SK-N-SH treated with all-trans-retinoic acid at 6 μM for 48 hours (cell line): ENCODE data around the gene KIZ.

Experiments
- CREB5 ChIP-seq: fragments of 250-450 bp; sonication (Bioruptor Pico); IDR thresholded peaks from 2 replicates; pipeline ENCODE4 v1.5.1; 2020; ENCODE audit warnings: low read depth, mild to moderate bottlenecking, moderate library complexity
- ESRRG ChIP-seq: fragments of 250-450 bp; sonication (Bioruptor Pico); IDR thresholded peaks from 2 replicates; pipeline ENCODE4 v1.6.1; 2021; ENCODE audit warnings: mild to moderate bottlenecking
- GLIS3 ChIP-seq: fragments of 250-450 bp; sonication (Bioruptor Pico); IDR thresholded peaks from 2 replicates; pipeline ENCODE4 v1.5.0; 2020; ENCODE audit warnings: mild to moderate bottlenecking, moderate library complexity
- ISL1 ChIP-seq: fragments of 250-450 bp; sonication (Bioruptor Pico); IDR thresholded peaks from 2 replicates; pipeline ENCODE4 v2.1.2; 2022; ENCODE audit warnings: mild to moderate bottlenecking, moderate library complexity
- PATZ1 ChIP-seq: fragments of 250-450 bp; sonication (Bioruptor Pico); IDR thresholded peaks from 2 replicates; pipeline ENCODE4 v1.8.0; 2020; ENCODE audit warnings: mild to moderate bottlenecking, moderate library complexity, borderline replicate concordance
- PPARA ChIP-seq: fragments of 250-450 bp; sonication (Bioruptor Pico); IDR thresholded peaks from 2 replicates; pipeline ENCODE4 v1.5.0; 2020; ENCODE audit warnings: mild to moderate bottlenecking, borderline replicate concordance
- RARB ChIP-seq: fragments of 250-450 bp; sonication (Bioruptor Pico); IDR thresholded peaks from 2 replicates; pipeline ENCODE4 v1.8.0; 2021; ENCODE audit warnings: mild to moderate bottlenecking, moderate library complexity
- TSHZ2 ChIP-seq: fragments of 250-450 bp; sonication (Bioruptor Pico); IDR thresholded peaks from 2 replicates; pipeline ENCODE4 v1.5.0; 2020; ENCODE audit warnings: mild to moderate bottlenecking, moderate library complexity
- ZC3H10 ChIP-seq: fragments of 250-450 bp; sonication (Bioruptor Pico); IDR thresholded peaks from 2 replicates; pipeline ENCODE4 v1.5.1; 2021; ENCODE audit warnings: mild to moderate bottlenecking, moderate library complexity
- ZFP3 ChIP-seq: fragments of 250-450 bp; sonication (Bioruptor Pico); IDR thresholded peaks from 2 replicates; pipeline ENCODE4 v1.5.0; 2020; ENCODE audit warnings: mild to moderate bottlenecking, moderate library complexity
- ZNF70 ChIP-seq: fragments of 450-650 bp; formaldehyde crosslinking; IDR thresholded peaks from 2 replicates; pipeline ENCODE4 v1.5.0; 2020; ENCODE audit warnings: mild to moderate bottlenecking, moderate library complexity

- TF ChIP-seq CREB5 (no peak), RARB (CRISPR knock-in tag) (no peak), GLIS3 (CRISPR knock-in tag) (no peak), ESRRG (no peak), PPARA (no peak), ZNF70 (CRISPR knock-in tag) (no peak), ZFP3 (CRISPR knock-in tag) (no peak), PATZ1 (CRISPR knock-in tag) (no peak), ZC3H10 (CRISPR knock-in tag) (no peak), TSHZ2 (CRISPR knock-in tag) (no peak), ISL1 (CRISPR knock-in tag) (no peak)
These were observed 37.9 kb upstream of the KIZ start for GRCh38 chr20:21087862-21088540.
